SH-SY5Y (cell line): Measurements from ENCODE around the gene SLC26A11.

Experiments
- GATA2 ChIP-seq: IDR thresholded peaks from 2 replicates; pipeline ENCODE4 v1.6.1; 2011; ENCODE audit warnings: mild to moderate bottlenecking, low read depth, low read length
- GATA3 ChIP-seq: IDR thresholded peaks from 2 replicates; pipeline ENCODE4 v1.6.1; 2011; ENCODE audit warnings: low read depth, mild to moderate bottlenecking, low read length, moderate library complexity

Gene SLC26A11

DNA sequence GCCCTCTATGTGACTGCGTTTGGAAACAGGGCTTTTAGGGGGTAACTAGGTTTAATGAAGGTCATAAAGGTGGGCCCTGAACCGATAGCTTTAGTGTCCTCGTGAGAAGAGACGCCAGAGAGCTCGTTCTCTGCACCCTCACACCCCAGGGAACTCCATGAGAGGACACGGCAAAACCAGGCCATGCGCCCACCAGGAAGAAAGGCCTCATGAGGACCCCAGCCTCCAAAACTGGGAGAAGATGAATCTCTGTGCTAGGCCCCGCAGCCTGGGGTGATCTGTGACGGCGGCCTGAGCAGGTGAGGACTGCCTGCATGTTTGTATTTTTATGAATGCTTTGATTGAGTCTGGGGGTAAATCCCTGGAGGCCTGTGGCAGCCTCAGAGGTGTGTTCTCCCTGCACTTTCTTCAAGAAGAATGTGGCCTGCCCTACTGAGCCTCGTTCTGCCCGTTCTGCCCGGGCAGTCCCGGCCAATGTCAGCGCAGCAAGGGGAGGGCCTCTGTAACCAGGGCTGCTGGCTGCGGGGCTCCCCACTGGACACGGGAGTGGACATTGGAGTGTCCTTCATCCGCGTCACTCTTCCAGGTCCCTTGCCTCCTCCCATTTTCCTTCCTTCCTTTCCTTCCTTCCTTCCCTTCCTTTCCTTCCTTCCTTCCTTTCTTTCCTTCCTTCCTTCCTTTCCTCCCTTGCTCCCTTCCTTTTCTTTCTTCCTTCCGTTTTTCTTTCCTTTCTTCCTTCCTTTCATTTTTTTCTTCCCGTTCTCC, 33.6 kb downstream of the SLC26A11 start:
- no peak for TF ChIP-seq GATA2

DNA sequence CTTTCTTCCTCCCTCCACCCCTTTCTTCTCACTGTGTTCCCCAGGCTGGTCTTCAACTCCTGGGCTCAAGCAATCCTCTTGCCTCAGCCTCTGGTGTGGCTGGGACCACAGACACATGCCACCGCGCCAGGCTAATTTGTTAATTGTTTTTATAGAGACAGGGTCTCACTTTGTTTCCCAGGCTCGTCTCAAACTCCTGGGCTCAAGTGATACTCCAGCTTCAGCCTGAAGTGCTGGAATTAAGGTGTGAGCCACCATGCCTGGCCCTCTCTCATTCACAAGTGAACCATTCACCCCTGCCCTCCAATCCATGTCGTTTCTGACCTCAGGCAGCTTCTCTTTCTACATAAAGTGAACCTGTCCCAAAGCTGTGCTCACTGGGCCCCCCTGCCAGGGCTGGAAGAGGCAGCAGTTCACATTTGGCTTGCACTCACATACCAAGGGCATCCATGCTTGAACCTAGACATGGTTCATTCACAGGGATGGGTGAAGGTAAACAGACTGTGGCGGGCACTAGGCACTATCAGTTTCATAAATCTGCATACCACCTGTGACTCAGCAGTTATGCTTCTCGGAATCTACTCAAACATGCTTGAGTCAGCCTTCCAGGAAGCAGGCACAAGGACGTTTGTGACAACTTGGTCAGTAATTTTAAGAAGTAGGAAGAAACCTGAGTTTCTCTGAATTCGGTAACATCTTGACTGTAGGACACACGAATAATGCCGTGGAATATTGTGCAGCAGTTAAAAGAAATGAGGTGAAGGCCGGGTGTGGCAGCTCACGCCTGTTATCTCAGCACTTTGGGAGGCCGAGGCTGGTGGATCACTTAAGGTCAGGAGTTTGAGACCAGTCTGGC, 34.4 kb downstream of the SLC26A11 start:
- TF ChIP-seq GATA2 (no peak), GATA3 (no peak)

DNA sequence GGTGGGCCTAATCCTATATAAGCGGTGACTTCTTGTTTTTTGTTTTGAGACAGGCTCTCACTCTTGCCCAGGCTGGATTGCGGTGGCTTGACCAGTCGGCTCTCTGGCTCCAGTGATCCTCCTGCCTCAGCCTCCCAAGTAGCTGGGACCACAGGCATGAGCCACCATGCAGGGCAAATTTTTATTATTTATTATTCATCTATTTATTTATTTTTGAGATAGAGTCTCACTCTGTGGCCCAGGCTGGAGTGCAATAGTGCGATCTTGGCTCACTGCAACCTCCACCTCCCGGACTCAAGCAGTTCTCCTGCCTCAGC, 35.8 kb downstream of the SLC26A11 start:
- TF ChIP-seq GATA3 (no peak), GATA2 (no peak)

DNA sequence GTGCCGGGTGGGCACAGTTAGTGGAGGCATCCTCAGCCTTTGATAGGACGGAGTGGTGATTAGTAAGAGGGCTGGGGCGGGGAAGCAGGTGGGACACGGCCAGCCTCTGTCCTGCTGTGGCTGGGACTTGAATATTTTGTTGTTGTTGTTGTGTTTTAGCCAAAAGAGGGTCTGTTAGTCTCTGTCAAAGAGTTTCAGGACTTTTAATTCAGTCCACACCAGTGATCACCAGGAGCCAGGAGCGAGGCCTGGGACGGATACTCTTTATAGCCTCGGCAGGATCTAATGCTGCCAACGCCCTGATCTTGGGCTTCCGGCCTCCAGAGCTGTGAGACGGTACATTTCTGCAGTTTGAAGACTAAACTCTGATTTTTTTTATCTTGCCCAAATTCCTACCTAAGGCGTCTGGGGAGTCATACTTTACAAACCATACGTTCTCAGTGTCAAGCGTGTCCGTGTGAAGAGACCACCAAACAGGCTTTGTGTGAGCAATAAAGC, 37.5 kb downstream of the SLC26A11 start:
- TF ChIP-seq GATA2, result no peak

DNA sequence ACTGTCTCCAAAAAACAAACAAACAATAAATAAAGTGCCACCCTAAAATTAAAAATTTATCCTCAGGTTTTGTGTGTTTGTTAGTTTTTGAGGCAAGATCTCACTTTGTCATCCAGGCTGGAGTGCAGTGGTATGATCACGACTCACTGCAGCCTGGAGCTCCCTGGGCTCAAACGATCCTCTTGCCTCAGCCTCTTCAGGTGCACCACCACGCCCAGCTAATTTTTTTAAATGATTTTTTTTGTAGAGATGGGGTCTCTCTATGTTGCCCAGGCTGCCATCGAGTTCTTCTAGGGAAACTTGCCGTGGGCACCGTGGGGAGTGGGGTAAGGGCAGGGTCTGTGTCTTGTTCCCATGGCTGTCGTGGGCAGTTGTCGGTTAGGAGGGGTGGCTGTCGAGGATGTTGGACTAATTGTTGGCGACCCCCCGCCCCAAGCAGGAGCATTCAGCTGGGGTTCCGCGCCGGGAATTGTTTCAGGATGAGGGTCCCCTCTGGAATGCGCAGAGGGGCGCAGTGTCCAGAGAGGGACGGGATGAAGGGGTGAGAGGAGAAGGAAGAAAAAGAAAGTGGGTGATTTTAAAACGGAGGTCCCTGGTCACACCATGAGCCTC, 39.3 kb downstream of the SLC26A11 start:
- no peak for TF ChIP-seq GATA2
- TF ChIP-seq GATA3, result no peak

DNA sequence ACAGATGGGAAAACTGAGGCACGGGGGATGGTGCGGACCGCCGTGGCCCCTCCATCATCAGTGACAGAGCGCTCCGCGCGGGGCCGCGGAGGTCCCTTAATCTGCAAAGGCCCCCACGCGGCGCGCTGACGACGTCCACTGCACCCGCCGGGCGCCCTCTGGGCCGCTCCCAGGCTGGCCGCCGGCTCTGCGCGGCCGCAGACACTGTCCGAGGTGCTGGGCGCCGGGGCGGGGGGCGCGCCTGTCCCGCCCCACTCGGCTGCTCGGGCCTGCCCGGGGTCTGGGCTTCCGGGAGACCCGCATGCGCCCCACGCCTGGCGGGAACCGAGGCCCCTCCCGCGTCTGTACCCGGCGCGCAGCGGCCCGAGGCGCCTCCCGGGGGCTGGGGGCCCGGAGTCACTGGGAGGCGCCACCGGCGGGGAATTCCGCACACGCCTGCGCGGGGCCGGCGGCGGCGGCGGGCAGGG, 39.9 kb downstream of the SLC26A11 start:
- TF ChIP-seq GATA2, result no peak
- no peak for TF ChIP-seq GATA3

DNA sequence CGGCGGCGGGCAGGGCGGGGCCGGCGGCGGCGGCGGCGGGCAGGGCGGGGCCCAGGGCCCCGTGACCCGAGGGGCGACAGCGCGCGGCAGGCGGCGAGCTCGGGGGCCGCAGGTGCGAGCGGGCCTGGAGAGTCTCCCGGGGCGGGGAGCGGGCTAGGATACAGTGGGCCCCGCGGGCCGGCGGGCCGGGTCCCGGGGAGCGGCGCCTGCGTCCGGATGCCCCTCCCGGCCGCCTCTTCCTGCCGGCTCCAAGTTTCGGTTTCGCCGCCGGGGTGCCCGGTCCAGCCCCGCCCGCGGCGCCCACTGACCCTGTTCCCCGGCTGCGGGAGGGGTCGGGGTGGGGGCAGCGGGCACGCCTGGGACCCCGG, 40.5 kb downstream of the SLC26A11 start, which contains the start of gene RNF213:
Gene RNF213, plus strand, starts transcription at position 62 of the 368 bp plus-strand sequence. CDS start 2,830 bp downstream, outside the sequence.
- TF ChIP-seq GATA3, result no peak
- TF ChIP-seq GATA2, result no peak

DNA sequence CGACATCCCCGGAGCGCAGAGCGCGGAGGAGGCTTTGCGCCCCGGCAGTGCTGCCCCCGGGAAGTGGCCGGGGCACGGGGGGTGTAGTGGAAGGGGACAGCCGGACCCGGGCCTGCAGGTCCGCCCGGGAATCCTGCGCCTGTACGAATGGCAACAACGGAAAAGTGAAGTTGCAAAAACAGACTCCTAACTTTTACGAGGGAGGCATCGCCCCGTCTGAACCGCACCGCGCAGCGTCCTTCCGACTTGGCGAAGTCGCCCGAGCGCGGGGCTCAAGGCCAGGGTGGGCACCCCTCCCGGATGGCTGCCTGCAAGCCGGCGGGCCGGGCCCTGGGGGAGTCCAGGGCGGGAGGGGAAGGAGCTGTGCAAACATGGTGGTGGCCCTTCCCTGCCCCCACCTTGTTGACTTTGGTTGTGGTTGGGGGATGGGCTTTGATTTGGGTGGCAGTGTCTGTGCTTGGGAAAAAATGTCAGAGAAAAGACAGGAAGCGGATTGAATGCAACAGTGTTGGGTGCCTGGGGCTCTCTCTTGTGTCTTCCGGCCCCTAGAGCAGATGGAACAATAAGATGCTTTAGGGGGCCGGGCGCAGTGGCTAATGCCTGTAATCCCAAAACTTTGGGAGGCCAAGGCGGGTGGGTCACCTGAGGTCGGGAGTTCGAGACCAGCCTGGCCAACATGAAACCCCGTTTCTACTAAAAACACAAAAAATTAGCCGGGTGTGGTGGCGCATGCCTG, 41.1 kb downstream of the SLC26A11 start:
- TF ChIP-seq GATA3 (no peak), GATA2 (no peak)

DNA sequence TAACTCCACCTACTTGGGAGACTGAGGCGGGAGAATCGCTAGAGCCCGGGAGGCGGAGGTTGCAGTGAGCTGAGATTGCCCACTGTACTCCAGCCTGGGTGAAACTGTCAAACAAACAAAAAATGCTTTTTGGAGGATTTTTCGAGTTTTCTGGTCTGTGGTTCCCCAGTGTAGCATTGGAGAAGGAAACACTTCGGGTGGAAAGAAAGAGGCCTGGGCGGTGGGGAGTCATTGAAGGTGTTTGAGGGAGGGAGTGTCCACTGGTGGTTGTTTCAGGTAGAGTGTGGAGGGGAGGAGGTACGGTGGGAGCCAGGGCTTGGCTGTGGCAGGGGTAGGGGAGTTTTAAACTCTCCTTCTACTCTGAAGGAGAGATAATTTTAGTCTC, 41.7 kb downstream of the SLC26A11 start:
- TF ChIP-seq GATA2, result no peak
- TF ChIP-seq GATA3, result no peak

DNA sequence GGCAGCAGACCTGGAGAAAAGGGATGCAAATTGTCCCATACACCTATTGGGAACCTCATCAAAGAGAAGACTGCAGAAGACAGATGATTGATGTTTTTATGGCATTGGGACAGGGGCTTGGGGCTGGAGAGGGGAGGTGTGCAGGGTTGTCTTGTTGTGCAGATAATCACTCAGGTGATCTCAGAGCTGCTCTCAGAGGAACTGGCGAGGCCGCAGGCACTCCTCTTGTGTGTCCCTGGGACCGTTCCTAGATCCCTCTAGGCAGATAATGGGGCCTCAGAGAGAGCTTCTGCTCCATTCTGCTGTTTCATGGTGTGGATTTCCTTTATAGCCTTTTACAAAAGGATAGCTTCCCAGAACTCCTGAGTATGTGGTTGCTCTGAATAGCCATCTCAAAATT, 42.1 kb downstream of the SLC26A11 start:
- no peak for TF ChIP-seq GATA2

DNA sequence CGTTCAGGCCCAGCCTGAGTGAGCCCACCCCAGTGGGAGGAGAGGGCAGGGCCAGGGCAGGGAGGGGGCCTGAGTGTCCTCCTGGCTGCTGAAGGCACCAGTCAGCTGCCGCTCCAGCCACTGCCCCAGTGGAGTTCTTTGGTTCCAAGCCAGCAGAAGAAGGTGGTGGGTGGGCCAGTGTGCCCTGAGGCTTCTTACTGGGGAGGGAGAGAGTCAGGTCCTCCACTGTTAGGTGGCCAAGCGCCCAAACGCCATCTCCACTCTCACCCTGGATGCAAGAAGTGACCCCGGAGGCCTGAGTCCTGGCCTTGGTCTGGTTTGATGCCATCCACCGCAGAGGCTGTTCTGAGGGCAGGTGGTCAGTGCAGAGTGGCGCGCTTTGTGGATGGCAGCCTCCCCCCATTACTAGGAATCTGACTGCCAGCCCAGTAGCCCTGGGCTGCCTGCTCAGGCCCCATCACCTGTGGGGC, 42.6 kb downstream of the SLC26A11 start:
- TF ChIP-seq GATA2 (no peak), GATA3 (no peak)

DNA sequence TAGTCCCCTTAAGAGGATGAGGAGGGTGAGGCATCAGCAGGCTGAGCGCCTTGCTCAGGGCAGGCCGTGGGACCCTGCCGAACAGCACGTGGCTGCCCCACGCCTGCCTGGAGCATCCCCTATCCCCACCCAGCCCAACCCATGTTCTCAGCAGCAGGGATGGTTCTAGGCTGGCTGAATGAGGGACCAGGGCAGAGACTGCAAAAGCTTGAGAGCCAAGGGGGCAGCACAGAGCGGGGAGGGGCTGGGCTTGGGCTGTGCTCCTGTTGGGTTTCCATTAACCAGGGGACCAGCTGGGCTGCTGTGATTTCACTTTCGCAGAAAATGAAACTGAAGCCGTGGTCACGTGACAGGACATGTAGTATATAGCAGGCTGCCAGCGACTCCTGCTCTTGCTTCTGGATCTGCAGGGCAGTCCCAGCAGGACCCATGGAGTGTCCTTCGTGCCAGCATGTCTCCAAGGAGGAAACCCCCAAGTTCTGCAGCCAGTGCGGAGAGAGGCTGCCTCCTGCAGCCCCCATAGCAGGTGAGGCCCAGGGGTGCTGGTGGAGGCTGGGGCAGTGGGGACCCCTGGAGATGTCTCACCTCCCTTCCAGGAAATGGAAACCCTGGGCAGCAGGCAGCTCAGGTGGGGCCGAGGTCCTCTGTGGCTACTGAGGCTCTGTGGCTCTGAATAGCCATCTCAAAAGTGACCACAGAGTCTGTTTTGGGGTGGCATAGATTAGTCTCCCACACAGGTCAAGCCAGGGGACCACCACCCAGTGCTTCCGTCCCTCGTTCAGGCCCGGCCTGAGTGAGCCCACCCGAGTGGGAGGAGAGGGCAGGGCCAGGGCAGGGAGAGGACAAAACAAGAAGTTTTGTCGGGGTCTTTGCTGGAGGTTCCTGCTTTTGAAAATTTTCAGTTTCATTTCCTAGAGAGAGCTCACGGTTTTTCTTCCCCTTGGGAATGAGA, 43.3 kb downstream of the SLC26A11 start:
- TF ChIP-seq GATA2 (no peak), GATA3 (no peak)
